Measurements from ENCODE around the gene SLC6A18.

GRCh38 chr5:1189269-1189668 is 35.9 kb upstream of the SLC6A18 start:
- no peak for TF ChIP-seq CTCF (IDR thresholded peaks at IDR 0.05)
- TF ChIP-seq EP300 (IDR thresholded peaks at IDR 0.05): no peak

Data from gastroesophageal sphincter (tissue), 3 donors.